ENCODE results near the gene PHF23.
A peak's percentile ranks its signal among the peaks of the same experiment; 100 is the strongest.

The PHF23 gene

DNA sequence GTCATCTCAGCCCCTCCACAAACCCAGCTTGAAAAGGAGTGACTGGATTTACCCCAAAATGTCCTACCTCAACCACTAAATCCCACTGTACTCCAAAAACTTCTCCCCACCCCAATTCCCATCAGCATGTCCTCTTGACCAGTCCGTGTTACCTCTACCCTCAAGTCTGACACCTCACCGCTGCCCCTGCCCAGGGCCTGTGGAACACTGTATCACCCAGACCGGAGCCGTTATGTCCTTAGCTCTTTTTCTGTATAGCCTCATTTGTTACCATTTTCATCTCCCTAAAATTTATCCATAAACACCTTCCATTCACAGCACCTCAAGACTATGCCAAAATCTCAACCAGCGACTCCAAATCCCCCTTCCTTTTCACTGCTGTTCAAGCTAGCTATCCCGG, 2.4 kb downstream of the PHF23 start:
- DNase-seq (ENCODE audit: extremely low read depth, low read depth): no peak

DNA sequence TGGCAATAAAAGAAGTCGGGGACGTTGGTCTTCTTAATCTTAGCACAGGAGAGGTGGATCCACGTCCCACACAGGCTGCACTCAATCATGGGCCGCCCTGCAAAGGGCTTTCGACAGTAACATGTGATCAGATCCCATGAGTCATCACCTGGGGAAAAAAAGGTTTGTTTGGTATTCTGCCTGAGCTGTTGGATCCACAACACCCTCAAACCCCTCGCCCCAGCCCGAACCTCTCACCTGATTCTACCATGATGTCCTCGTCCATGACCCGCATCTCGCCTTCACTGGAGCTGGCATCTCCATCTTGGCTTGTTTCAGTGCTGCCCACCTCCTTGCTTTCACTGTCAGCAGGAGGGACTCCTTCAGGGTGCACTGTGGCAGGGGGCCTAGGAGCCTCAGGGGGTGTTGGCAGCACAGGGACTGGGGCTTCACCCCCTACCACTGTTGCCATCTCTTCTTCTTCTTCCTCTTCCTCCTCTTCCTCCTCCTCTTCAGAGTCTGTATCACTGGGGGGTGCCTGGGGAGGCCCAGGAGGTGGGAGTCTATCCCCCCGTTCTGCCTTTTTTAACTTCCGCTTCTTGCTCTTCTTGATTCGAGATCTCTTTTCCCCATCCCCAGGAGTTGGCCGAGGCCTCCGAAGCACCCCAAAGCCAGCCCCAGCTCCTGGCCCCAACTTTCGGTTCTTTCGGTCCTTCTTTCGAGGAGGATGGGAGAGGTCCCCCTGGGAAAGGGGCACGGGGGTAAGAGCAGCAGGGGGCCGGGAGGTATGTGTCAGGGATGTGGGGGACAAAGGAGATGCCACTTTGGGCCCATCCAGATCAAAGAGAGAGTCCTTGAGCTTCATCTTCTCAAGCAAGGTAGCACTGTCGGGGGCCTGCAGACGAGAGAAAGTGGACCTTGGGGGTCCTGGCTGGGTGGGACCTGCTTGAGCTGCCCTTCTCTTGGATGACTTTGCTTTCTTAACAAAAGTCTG, 3.3 kb downstream of the PHF23 start:
- TF ChIP-seq, protein P1, sequence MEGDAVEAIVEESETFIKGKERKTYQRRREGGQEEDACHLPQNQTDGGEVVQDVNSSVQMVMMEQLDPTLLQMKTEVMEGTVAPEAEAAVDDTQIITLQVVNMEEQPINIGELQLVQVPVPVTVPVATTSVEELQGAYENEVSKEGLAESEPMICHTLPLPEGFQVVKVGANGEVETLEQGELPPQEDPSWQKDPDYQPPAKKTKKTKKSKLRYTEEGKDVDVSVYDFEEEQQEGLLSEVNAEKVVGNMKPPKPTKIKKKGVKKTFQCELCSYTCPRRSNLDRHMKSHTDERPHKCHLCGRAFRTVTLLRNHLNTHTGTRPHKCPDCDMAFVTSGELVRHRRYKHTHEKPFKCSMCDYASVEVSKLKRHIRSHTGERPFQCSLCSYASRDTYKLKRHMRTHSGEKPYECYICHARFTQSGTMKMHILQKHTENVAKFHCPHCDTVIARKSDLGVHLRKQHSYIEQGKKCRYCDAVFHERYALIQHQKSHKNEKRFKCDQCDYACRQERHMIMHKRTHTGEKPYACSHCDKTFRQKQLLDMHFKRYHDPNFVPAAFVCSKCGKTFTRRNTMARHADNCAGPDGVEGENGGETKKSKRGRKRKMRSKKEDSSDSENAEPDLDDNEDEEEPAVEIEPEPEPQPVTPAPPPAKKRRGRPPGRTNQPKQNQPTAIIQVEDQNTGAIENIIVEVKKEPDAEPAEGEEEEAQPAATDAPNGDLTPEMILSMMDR (IDR thresholded peaks at IDR 0.05; ENCODE audit: low read depth, low read length): no peak
- no peak for DNase-seq (ENCODE audit: extremely low read depth, low read depth)

More for the DNA sequence above, 2.4 kb downstream of the PHF23 start:
- TF ChIP-seq, protein P1 (IDR thresholded peaks at IDR 0.05; ENCODE audit: low read depth, low read length): no peak

DNA sequence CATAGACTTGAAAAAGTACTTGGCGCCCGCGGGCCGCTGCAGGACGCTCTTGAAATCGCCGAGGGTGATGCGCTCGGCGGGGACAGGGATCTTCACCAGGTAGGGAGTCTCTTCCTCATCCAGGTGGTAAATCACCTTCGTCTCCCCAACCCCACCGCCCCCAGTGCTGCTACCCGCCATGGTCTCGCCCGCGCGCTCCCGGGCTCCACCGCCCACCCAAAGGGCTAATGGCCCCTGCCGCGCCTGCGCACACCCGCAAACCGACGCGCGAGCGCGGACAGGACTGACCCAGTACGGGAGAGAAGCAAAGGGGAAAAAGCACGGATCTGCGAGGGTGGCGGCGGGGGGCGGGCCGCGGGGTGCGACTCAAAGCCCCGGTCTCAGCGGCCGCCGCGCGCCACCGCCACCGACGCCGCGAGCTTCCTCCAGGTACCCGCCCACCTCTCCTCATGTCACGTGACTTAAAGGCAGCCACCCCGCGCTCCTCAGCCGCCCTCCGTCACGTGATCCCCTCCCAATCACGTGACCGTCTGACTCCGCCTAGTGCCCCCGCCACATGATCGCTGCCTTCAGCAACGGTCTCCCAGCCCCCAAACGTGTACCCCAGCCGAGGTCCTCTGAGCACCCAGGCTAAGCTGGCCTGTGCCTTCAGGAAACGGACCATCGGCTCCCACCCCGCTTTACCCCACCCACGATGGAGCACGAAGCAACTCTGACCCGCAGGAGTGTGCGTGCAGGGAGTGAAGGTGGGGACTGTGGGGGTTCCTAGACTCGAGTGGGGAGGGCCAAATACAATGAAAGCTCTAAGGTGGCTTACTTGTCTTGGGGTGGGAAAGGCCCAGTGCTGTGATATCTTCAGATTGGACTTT, 4.9 kb downstream of the PHF23 start, which contains the start of gene DVL2:
DVL2 (minus strand) TSS at position 435 of the 869 bp plus-strand sequence; CDS start at position 180, 255 bp downstream.
- peak; percentile 86 for DNase-seq (ENCODE audit: extremely low read depth, low read depth)
- TF ChIP-seq, protein P1 (IDR thresholded peaks at IDR 0.05; ENCODE audit: low read depth, low read length): no peak

DNA sequence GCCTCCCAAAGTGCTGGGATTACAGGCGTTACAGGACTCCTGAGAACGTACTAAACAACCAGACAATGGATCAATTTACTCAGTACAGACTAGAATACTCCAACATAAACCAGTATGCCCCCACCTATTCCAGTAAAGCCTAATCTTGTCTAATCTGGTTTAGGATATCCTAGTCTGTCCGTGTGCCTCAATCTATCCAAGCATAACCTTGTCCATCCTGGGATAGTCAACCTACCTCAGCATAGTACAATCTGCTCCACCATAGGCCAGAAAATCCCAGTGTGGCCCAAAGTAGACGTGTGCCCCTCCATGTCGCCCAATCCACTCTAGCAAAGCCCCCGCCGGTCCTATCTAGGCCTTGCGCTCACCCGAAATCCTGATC, 5.6 kb downstream of the PHF23 start:
- no peak for DNase-seq (ENCODE audit: extremely low read depth, low read depth)
- TF ChIP-seq, protein P1 (IDR thresholded peaks at IDR 0.05; ENCODE audit: low read depth, low read length): no peak

DNA sequence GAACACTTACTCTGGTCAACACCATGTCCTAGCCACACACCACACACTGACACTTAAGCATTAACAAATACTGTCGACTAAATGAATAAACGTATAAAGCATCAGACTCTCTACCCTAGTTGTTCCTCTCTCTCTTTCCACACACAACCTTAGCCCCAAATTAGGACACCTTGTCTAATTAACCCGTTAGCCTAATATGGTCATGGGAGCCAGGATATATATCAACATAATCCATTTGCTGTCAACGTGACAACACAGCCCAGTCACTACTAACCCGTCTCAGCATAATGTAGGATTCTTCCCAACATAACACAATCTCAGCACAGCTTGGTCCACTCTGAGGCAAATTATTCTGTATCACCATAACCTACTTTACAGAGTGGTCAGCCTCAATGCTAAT, 7.1 kb downstream of the PHF23 start:
- TF ChIP-seq, protein P1 (IDR thresholded peaks at IDR 0.05; ENCODE audit: low read depth, low read length): no peak
- no peak for DNase-seq (ENCODE audit: extremely low read depth, low read depth)

DNA sequence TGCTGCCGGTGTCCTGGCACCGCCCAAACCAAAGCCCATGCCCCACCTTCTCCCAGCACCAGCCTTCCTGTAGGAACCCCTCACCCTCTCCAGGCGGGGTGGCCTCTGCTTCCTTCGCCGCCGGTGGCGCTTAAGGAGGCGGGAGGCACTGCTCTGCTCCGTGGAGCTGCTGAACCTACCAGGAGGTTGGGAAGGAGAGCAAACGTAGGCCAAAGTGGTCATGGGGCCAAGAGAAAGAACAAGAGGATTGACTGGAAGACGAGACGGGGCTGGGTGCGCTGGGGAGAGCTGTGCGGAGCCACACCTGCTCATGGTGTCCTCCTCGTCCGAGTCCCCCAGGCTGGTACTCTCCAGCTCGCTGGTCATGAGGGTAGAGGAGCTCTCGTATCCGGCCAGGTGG, 9.8 kb downstream of the PHF23 start:
- no peak for DNase-seq (ENCODE audit: extremely low read depth, low read depth)
- TF ChIP-seq, protein P1 (IDR thresholded peaks at IDR 0.05; ENCODE audit: low read depth, low read length): no peak
